ENCODE data around the gene CMTM8.

DNA sequence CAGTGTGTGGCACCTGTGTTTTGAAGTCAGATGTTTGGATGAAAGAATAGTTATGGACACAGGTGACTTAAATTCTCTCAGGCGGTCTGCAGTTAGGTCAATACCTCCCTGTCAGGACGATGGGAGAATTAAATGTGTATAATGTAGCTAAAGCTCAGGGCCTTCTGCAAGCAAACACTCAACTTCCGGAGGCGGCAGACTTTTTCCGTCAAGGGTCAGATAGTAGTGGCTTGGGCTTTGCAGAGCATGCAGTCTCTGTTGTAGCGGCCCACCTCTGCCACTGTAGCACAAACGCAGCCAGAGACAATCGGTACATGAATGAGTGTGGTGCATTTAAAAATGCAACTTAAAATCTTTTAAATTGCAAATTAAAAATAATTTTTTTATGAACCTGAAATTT is 47.4 kb downstream of the CMTM8 start:
- no peak for TF ChIP-seq YY1 (IDR thresholded peaks at IDR 0.05; ENCODE audit: insufficient read depth, insufficient read length)
- TF ChIP-seq SUZ12 (IDR thresholded peaks at IDR 0.05; ENCODE audit: extremely low read depth, insufficient read depth, insufficient read length), result no peak
- TF ChIP-seq ZNF274 (IDR thresholded peaks at IDR 0.05; ENCODE audit: low read depth, low read length), result no peak
